Measurements from ENCODE around the gene C8A. TPM values are rescaled to one million over a fixed set of nuclear protein-coding genes. Genes with fewer than 3 reads are reported as not detected.

C8A gene
- total RNA-seq, 2 experiments from 2014 or later = not detected

- Mint-ChIP-seq H3K4me1 (no peaks in the 10 kb centered on the region), H3K9me3 (no peaks in the 10 kb centered on the region), H3K27me3 (no peaks in the 10 kb centered on the region), H3K36me3 (no peaks in the 10 kb centered on the region), H3K4me3 (no peak overlapping the region), H3K27ac (no peak overlapping the region)
- no peak for DNase-seq
These were observed 66.0 kb downstream of the C8A start for GRCh38 chr1:56920591-56921001.

DNA sequence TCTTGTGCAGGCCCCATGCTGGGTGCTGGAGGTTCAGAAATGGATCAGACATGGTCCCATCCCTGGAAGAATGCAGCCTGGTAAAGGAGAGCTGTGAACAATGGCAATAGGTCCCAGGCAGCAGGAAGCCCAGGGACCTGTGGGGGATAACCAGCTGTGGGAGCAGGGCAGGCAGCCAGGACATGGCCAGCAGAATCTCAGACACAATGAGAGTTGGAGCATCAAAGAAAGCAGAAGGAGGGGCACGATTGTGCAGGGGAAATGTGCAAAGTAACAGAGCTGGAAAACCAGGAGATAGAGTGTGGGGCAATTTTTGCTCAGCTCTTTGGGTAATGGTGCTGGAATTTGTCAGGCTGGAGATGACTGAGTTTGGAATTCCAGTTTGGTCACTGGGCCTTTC lies 66.9 kb downstream of the C8A start:
- H3K4me3 Mint-ChIP-seq = no peak overlapping the region
- no peaks in the 10 kb centered on the region for H3K27me3 Mint-ChIP-seq
- no peak for DNase-seq
- H3K9me3 Mint-ChIP-seq = no peaks in the 10 kb centered on the region
- no peaks in the 10 kb centered on the region for H3K4me1 Mint-ChIP-seq
- H3K36me3 Mint-ChIP-seq = no peaks in the 10 kb centered on the region
- H3K27ac Mint-ChIP-seq = no peak overlapping the region

DNA sequence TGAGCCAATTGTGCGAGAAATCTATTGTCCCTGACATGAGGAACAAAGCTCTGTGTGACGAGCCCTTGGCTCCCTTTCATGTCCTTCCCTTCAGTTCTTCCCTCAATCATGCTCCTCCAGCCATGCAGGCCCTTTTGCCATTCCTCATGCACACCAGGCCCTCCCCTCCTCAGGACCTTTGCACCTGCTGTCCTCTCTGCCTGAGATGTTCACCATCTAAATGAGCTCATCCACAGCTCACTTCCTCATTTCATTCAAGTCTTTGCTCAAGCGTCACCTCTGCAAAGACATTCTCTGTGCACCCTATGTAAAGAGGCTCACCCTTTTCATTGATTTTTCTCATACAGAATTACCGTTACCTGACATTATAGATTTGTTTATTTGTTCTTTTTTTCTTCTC lies 67.5 kb downstream of the C8A start:
- H3K4me3 Mint-ChIP-seq = no peak overlapping the region
- H3K4me1 Mint-ChIP-seq = no peaks in the 10 kb centered on the region
- DNase-seq = no peak
- H3K27ac Mint-ChIP-seq = no peak overlapping the region
- H3K36me3 Mint-ChIP-seq = no peaks in the 10 kb centered on the region
- no peaks in the 10 kb centered on the region for H3K9me3 Mint-ChIP-seq
- no peaks in the 10 kb centered on the region for H3K27me3 Mint-ChIP-seq

GRCh38 chr1:56922507-56922906 lies 67.9 kb downstream of the C8A start:
- Mint-ChIP-seq H3K27ac (no peak overlapping the region), H3K27me3 (no peaks in the 10 kb centered on the region), H3K9me3 (no peaks in the 10 kb centered on the region), H3K4me1 (no peaks in the 10 kb centered on the region), H3K4me3 (no peak overlapping the region), H3K36me3 (no peaks in the 10 kb centered on the region)
- DNase-seq = no peak

DNA sequence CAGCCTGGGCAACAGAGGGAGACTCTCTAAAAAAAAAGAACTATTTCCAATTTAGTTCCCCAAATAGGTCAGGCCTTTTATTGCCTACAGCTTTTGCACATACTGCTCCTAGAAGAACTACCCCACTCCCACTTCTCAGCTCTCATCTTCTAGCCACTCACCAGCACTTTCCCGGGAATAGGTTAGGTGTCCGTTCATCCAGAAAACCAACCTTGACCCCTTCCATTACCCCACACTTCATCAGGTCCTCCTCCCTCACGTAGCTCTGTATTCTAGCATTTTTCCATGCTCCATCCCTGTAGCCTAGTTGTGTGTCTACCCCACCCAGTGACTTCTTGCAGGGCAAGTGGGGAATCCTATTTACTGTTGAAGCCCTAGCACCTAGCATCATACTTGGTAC lies 68.6 kb downstream of the C8A start:
- Mint-ChIP-seq H3K4me1 (no peaks in the 10 kb centered on the region), H3K4me3 (no peak overlapping the region), H3K36me3 (no peaks in the 10 kb centered on the region), H3K9me3 (no peaks in the 10 kb centered on the region), H3K27ac (no peak overlapping the region), H3K27me3 (no peaks in the 10 kb centered on the region)
- DNase-seq = no peak

GRCh38 chr1:56924116-56924515 lies 69.5 kb downstream of the C8A start:
- Mint-ChIP-seq H3K27me3 (no peaks in the 10 kb centered on the region), H3K4me1 (no peaks in the 10 kb centered on the region), H3K4me3 (no peak overlapping the region), H3K36me3 (no peaks in the 10 kb centered on the region), H3K27ac (no peak overlapping the region), H3K9me3 (no peaks in the 10 kb centered on the region)
- DNase-seq = no peak

- Mint-ChIP-seq H3K4me1 (no peaks in the 10 kb centered on the region), H3K4me3 (no peak overlapping the region), H3K27ac (no peak overlapping the region), H3K36me3 (no peaks in the 10 kb centered on the region), H3K27me3 (no peaks in the 10 kb centered on the region), H3K9me3 (no peaks in the 10 kb centered on the region)
- DNase-seq = no peak
These were observed 70.6 kb downstream of the C8A start for GRCh38 chr1:56925193-56925592.

GRCh38 chr1:56927171-56927570 lies 72.6 kb downstream of the C8A start:
- Mint-ChIP-seq H3K9me3 (no peaks in the 10 kb centered on the region), H3K27me3 (peaks cover 3% of the 10 kb centered on the region), H3K4me1 (no peaks in the 10 kb centered on the region), H3K4me3 (no peak overlapping the region), H3K27ac (no peak overlapping the region), H3K36me3 (no peaks in the 10 kb centered on the region)
- DNase-seq = no peak

DNA sequence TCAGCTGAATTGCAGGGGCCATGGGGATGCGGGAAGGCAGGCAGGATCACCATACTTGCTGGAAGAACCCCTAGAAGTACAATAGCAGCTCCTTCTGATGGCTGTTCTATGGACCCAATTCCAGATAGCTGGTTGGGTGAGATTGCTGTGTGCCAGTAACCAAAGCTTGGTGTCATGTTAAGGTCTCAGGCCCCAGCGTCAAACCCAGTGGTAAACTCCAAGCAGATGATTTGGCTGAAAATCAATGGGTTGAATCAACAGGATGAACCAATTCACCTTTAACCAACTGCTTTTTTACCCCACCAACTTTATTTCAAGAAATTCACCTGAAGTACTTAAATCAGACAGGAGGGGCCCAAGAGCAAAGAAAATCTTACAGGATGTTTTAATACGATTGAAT lies 73.4 kb downstream of the C8A start:
- H3K27me3 Mint-ChIP-seq = peaks cover 3% of the 10 kb centered on the region
- H3K4me3 Mint-ChIP-seq = no peak overlapping the region
- DNase-seq = no peak
- H3K27ac Mint-ChIP-seq = no peak overlapping the region
- H3K36me3 Mint-ChIP-seq = no peaks in the 10 kb centered on the region
- no peaks in the 10 kb centered on the region for H3K9me3 Mint-ChIP-seq
- no peaks in the 10 kb centered on the region for H3K4me1 Mint-ChIP-seq

DNA sequence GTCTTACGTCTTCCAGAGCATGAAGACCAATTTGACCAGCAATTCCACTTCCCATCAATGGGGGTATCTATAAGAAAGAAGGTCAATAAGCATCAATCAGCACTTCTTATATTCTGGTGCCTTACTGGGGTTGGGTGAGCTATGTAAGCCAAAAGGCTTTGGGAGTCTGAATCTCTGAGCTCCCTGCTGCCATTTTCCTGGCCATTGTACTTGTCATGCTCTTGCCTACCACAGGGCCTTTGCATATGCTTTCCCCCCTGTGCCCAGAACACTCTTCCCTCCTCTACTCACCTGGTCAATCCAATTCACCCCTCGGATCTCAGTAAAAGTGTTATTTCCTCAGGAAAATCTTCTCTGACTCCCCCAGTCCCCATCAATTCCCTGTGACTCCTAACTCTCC lies 74.9 kb downstream of the C8A start:
- Mint-ChIP-seq H3K9me3 (no peaks in the 10 kb centered on the region), H3K4me1 (no peaks in the 10 kb centered on the region), H3K4me3 (no peak overlapping the region), H3K27me3 (peaks cover 3% of the 10 kb centered on the region), H3K27ac (no peak overlapping the region), H3K36me3 (no peaks in the 10 kb centered on the region)
- DNase-seq = no peak

DNA sequence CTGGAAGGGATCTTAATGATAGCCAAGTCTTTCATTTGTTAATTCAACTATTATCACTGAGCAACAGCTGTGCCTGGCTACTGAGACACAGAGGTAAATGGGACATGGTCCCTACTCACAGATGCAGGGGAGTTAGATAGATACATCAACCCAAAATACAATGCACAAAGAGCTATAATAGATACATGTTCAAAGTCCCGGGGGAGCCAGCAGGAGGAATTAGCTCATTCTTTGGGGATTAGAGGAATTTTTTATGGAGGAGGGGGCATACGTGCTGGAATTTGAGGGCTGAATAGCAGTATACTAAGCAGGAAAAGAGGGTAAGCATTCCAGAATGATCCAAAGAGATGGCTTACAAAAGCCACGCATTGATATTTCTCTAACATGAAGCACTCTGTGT lies 76.6 kb downstream of the C8A start:
- Mint-ChIP-seq H3K36me3 (no peaks in the 10 kb centered on the region), H3K4me3 (no peak overlapping the region), H3K9me3 (no peaks in the 10 kb centered on the region), H3K4me1 (no peaks in the 10 kb centered on the region), H3K27ac (no peak overlapping the region), H3K27me3 (peaks cover 3% of the 10 kb centered on the region)
- DNase-seq = no peak

- Mint-ChIP-seq H3K4me3 (no peak overlapping the region), H3K9me3 (no peaks in the 10 kb centered on the region), H3K27ac (no peak overlapping the region), H3K4me1 (no peaks in the 10 kb centered on the region), H3K36me3 (no peaks in the 10 kb centered on the region), H3K27me3 (peaks cover 3% of the 10 kb centered on the region)
- no peak for DNase-seq
These were observed 77.1 kb downstream of the C8A start for GRCh38 chr1:56931686-56932085.

DNA sequence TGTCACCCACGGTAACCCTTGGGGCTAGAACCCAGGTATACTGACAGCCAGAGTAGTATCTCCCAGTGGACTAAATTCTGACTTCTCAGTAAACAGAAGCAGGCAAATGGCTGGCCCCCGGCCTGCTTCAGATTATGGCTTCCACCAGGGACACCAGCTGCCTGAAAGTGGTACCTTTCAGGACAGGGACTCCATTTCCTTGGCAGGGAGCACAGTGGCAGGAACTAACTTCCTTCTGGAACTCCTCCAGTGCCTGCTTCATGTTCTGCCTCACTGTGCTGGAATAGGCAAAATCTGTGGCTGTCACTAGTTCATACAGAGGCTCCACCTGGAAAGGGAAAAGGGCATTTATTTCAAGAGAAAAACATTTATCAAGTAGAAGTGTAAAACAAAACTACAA lies 78.6 kb downstream of the C8A start:
- H3K27me3 Mint-ChIP-seq = peaks cover 8% of the 10 kb centered on the region
- H3K4me3 Mint-ChIP-seq = no peak overlapping the region
- H3K9me3 Mint-ChIP-seq = no peaks in the 10 kb centered on the region
- H3K27ac Mint-ChIP-seq = no peak overlapping the region
- no peaks in the 10 kb centered on the region for H3K4me1 Mint-ChIP-seq
- no peaks in the 10 kb centered on the region for H3K36me3 Mint-ChIP-seq
- DNase-seq = no peak

- no peak for DNase-seq
- Mint-ChIP-seq H3K27ac (no peak overlapping the region), H3K9me3 (no peaks in the 10 kb centered on the region), H3K27me3 (peaks cover 10% of the 10 kb centered on the region), H3K4me3 (no peak overlapping the region), H3K36me3 (no peaks in the 10 kb centered on the region), H3K4me1 (no peaks in the 10 kb centered on the region)
These were observed 79.0 kb downstream of the C8A start for GRCh38 chr1:56933606-56934005.

DNA sequence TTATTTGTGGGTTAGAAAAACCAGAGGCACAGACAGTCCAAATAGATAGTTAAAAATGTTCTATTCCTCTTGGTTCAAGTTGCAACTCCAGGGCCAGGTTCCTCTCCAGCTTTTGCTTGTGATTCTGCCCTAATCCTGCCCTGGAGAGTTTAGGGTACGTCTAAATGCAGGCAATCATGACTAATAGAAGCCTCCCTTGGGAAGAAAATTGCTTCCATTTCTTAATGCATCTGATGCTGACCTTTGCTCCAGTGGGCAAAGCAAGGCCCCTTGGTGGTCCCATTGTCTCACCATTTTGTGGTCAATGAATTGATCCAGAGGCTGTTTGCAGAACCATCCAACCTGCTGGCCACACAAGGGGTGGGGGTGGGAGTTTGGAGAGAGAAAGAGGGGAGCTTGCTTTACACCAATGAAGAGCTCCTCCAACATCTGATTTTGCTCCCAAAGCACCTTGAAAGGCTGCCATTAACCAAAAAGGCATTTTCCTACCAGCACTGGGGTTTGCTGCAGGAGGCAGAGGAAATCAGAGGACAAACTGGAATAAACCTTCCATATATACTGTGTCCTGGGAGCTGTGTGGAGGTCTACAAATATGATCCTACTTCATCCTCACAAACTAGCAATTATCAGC lies 79.9 kb downstream of the C8A start:
- Mint-ChIP-seq H3K4me1 (no peaks in the 10 kb centered on the region), H3K27ac (no peak overlapping the region), H3K4me3 (no peak overlapping the region), H3K36me3 (no peaks in the 10 kb centered on the region), H3K27me3 (peaks cover 16% of the 10 kb centered on the region), H3K9me3 (no peaks in the 10 kb centered on the region)
- no peak for DNase-seq

DNA sequence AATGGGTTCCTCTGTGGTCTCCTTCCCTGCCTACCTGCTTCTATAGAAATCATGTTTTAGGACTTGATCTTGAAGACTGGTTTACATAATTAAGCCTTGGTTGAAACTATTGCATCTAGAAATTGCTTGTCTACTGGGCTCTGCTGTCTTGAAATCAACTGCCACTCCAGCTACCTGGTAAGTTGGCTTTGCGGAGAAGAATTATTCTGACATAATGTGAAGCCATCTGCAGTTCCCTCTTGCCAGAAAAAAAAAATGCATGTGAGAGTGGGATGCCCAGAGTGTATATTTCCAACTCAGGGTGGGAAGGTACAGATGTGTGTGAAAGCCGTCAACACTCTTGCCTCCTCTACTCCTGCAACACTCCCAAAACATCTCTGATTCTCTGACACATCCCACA lies 84.0 kb downstream of the C8A start:
- H3K9me3 Mint-ChIP-seq = no peaks in the 10 kb centered on the region
- H3K4me1 Mint-ChIP-seq = no peaks in the 10 kb centered on the region
- no peak for DNase-seq
- no peaks in the 10 kb centered on the region for H3K36me3 Mint-ChIP-seq
- no peak overlapping the region for H3K27ac Mint-ChIP-seq
- no peak overlapping the region for H3K4me3 Mint-ChIP-seq
- peaks cover 33% of the 10 kb centered on the region for H3K27me3 Mint-ChIP-seq

GRCh38 chr1:56939209-56939608 lies 84.6 kb downstream of the C8A start:
- no peak overlapping the region for H3K27ac Mint-ChIP-seq
- H3K9me3 Mint-ChIP-seq = no peaks in the 10 kb centered on the region
- H3K27me3 Mint-ChIP-seq = peaks cover 33% of the 10 kb centered on the region
- no peaks in the 10 kb centered on the region for H3K36me3 Mint-ChIP-seq
- H3K4me1 Mint-ChIP-seq = no peaks in the 10 kb centered on the region
- no peak for DNase-seq
- no peak overlapping the region for H3K4me3 Mint-ChIP-seq

Measured in activated naive CD8-positive, alpha-beta T cell treated with anti-CD3 and anti-CD28 coated beads for 36 hours (primary cell).